Left ventricle myocardium superior (tissue), 1 donor: ENCODE data around the gene PLA2G15. TPM values are rescaled to one million over a fixed set of nuclear protein-coding genes. Genes with fewer than 3 reads are reported as not detected.

Experiments
- microRNA-seq: library from miRNA; unstranded; fragments of <30 nt; microRNA quantifications from one replicate; pipeline ENCODE4 v1.2.0, GENCODE V29; 2020; ENCODE audit warnings: borderline number of aligned reads
- total RNA-seq: library from RNA; stranded (reverse); fragmentation: NEBNext Ultra II Directional; extraction: Animal tissue kit (Norgen Biotek cat#: 25700); gene quantifications from one replicate; pipeline ENCODE4 v1.2.1, GENCODE V29; 2021
- donor health status: DM: no; HTN: yes; CAD: no; lungs with severe emphysema.

The PLA2G15 gene
- total RNA-seq, 1 donor from 2014 or later, result 33.8 TPM

Small RNAs within 50 kb of the gene (microRNA-seq; reads per million reads assigned to microRNA genes)
- gene MIR6773, result not detected

Other genes with a start within 250 kb of the PLA2G15 start
- gene DPEP2, start 245.9 kb upstream of the PLA2G15 start, total RNA-seq, result 2.2 TPM
- not detected for gene DPEP2NB, start 229.5 kb upstream of the PLA2G15 start, total RNA-seq
- gene DDX28, start 222.1 kb upstream of the PLA2G15 start, total RNA-seq, result 7.7 TPM
- gene DUS2, start 222.1 kb upstream of the PLA2G15 start, total RNA-seq, result 4.9 TPM
- 24.7 TPM for gene NFATC3, start 160.0 kb upstream of the PLA2G15 start, total RNA-seq
- gene ESRP2, start 9.2 kb upstream of the PLA2G15 start, total RNA-seq, result 0.87 TPM
- 38.2 TPM for gene SLC7A6, start 19.2 kb downstream of the PLA2G15 start, total RNA-seq
- gene SLC7A6OS, start 65.6 kb downstream of the PLA2G15 start, total RNA-seq, result 14.2 TPM
- gene PRMT7, start 65.6 kb downstream of the PLA2G15 start, total RNA-seq, result 30.9 TPM
- 1.2 TPM for gene SMPD3, start 203.1 kb downstream of the PLA2G15 start, total RNA-seq